ENCODE results near the gene RAB11FIP4. TPM values are rescaled to one million over a fixed set of nuclear protein-coding genes. Genes with fewer than 3 reads are reported as not detected.

The RAB11FIP4 gene
- total and polyA plus RNA-seq, 9 of the 15 experiments (the other 6 are each of a cell fraction or from before 2014, with no cell fraction given), result 0.62 to 16.6 (median 8.9) TPM

DNA sequence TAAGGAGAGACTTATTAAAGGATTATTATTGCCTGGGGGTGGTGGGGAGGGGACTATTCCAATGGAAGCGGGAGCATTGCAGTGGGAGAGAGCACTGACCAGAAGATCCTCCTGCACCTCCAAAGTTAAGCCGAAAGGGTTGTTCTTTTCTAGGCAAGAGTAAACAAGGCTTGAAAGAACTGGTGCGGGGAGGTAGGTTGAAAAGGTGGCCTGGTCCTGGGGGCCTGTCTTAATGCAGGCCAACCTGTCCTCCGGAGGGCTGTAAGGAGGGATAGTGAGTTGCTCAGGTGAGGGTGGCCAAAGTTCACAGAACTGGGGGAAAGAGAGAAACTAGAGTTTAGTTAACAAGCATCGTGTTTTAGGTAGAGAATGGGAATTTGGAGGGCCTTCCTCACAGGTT, 65.3 kb downstream of the RAB11FIP4 start:
- peak overlapping the region; percentile 64 for H3K4me2 ChIP-seq (ENCODE audit: insufficient read depth, low read length)
- WGBS (ENCODE audit: insufficient coverage, low coverage, missing lambda C conversion rate), result 15% methylated on average over 4 of the region's 5 CpGs
- H3K9me3 ChIP-seq (replicated peaks; ENCODE audit: control insufficient read depth, insufficient read depth, low read depth, low read length), result no peaks in the 10 kb centered on the region
- no peak overlapping the region for H3K4me3 ChIP-seq
- intact Hi-C loops (cut with micrococcal nuclease) (loop anchor here (5.0 kb wide), 1 partner anchor 50 kb away; no protein-coding TSS in a partner anchor), in situ Hi-C loops (cut with MboI) (no loop called here)
- H4K20me1 ChIP-seq (replicated peaks; ENCODE audit: control insufficient read depth, insufficient read depth, low read length), result no peaks in the 10 kb centered on the region
- H3K9ac ChIP-seq (ENCODE audit: insufficient read depth in 1 of 2, low read depth in 2 of 2, low read length in 2 of 2), result peak overlapping the region; percentile 42 to 84; a peak in 3 of 4 replicates
- H3K79me2 ChIP-seq (ENCODE audit: control insufficient read depth, insufficient read depth, low read length), result no peaks in the 10 kb centered on the region
- H3K9me1 ChIP-seq (ENCODE audit: control insufficient read depth, insufficient read depth, low read length), result no peaks in the 10 kb centered on the region
- DNase-seq (ENCODE audit: extremely low read depth in 1 of 4, low spot score in 3 of 4) (peak in 1 of 4 experiments; percentile 23), FAIRE-seq (no peak), ATAC-seq (peak; percentile 37)
- peaks cover 35 to 37% of the 10 kb centered on the region in 2 experiments for H3K4me1 ChIP-seq (replicated peaks in 1 of 2; ENCODE audit: control insufficient read depth in 2 of 2, insufficient read depth in 2 of 2, low read length in 2 of 2)
- peak overlapping the region; percentile 83 for H2AFZ ChIP-seq (ENCODE audit: low read depth, low read length)
- CTCF ChIA-PET (ENCODE audit: low intra/inter-chr PET ratio), result no interaction called here
- TF ChIP-seq FOXK2 (conservative IDR thresholded peaks at IDR 0.05 in 1 of 2, IDR thresholded peaks at IDR 0.05 in 1 of 2; ENCODE audit: low read depth in 2 of 2) (peak; percentile 23 to 52; a peak in 2 of 4 replicates), ZNF184 (CRISPR knock-in tag; IDR thresholded peaks at IDR 0.05) (no peak), TBL1XR1 (IDR thresholded peaks at IDR 0.05; ENCODE audit: low read length in 2 of 2) (no peak), NCOA2 (IDR thresholded peaks at IDR 0.05; ENCODE audit: partially characterized antibody in 2 of 2) (no peak), DEAF1 (CRISPR knock-in tag; IDR thresholded peaks at IDR 0.05) (no peak), ZBTB8A (IDR thresholded peaks at IDR 0.05; ENCODE audit: partially characterized antibody) (no peak), KAT7 (CRISPR knock-in tag; IDR thresholded peaks at IDR 0.05; ENCODE audit: borderline replicate concordance) (no peak), HMGXB4 (CRISPR knock-in tag; IDR thresholded peaks at IDR 0.05) (no peak)
- POLR2A ChIA-PET, result interaction anchor here (0.7 to 1.1 kb wide), 3 partner anchors 18 to 116 kb away, joined by 3 to 4 read pairs (median 3); no protein-coding TSS in a partner anchor
- BruUV-seq (replicated peaks), result no TSS peak
- H3K36me3 ChIP-seq (ENCODE audit: control insufficient read depth, insufficient read depth, low read length), result no peaks in the 10 kb centered on the region
- H3K27ac ChIP-seq (ENCODE audit: extremely low read depth, low read depth, low read length), result peak overlapping the region; percentile 63
- H3K27me3 ChIP-seq (ENCODE audit: control insufficient read depth in 2 of 2, insufficient read depth in 2 of 2, low read length in 2 of 2), result no peaks in the 10 kb centered on the region

Data from K562 (cell line).